Naive thymus-derived CD4-positive, alpha-beta T cell (primary cell): Measurements from ENCODE around the gene PTK7. TPM values are rescaled to one million over a fixed set of nuclear protein-coding genes. Genes with fewer than 3 reads are reported as not detected.

ENCODE experiments used
- ATAC-seq: fragments of 150-1000 bp; cut with Tn5 transposase; 2 replicates; pipeline ENCODE4 v1.10.0; 2021; ENCODE audit warnings: mild to moderate bottlenecking, moderate library complexity
- CTCF ChIA-PET: fragments of 350-600 bp; sonication (Branson Sonifier 250); formaldehyde crosslinking; loops from one replicate; lab custom pipeline; 2021; ENCODE audit warnings: antibody characterized with exemption; lab: Charles Lee
- POLR2A ChIA-PET: fragments of 350-600 bp; sonication (Branson Sonifier 250); formaldehyde crosslinking; loops from one replicate; lab custom pipeline; 2021; ENCODE audit warnings: antibody characterized with exemption, inconsistent platforms; lab: Charles Lee
- DNase-seq, 9 donors: peaks; one replicate each; pipeline versions ENCODE4 v3.0.0 to v3.0.0-alpha.2; 2020 to 2022; ENCODE audit warnings: mixed read lengths in 1 of 9
- H3K27ac ChIP-seq: one replicate; pipeline ENCODE4 v1.7.0; 2013; ENCODE audit warnings: mild to moderate bottlenecking, low read depth, low read length, moderate library complexity
- H3K27me3 ChIP-seq, 2 donors: one replicate each; pipeline ENCODE4 v1.7.0; 2013; ENCODE audit warnings: low read length in 2 of 2, mild to moderate bottlenecking in 2 of 2, moderate library complexity in 2 of 2; ENCODE audit not compliant: control insufficient read depth in 2 of 2, insufficient read depth in 2 of 2
- H3K36me3 ChIP-seq, 3 experiments: 1 replicate in 2 of 3; 2 replicates in 1 of 3; pipeline ENCODE4 v1.7.0; 2013; ENCODE audit warnings: low read length in 3 of 3, mild to moderate bottlenecking in 3 of 3, moderate library complexity in 1 of 3; ENCODE audit not compliant: insufficient read depth in 3 of 3, control insufficient read depth in 2 of 3
- H3K4me1 ChIP-seq, 2 donors: one replicate each; pipeline ENCODE4 v1.7.0; 2013; ENCODE audit warnings: low read length in 2 of 2, mild to moderate bottlenecking in 2 of 2, moderate library complexity in 1 of 2; ENCODE audit not compliant: control insufficient read depth in 2 of 2, insufficient read depth in 2 of 2
- H3K4me3 ChIP-seq: 2 replicates; pipeline ENCODE4 v1.7.0; 2013; ENCODE audit warnings: mild to moderate bottlenecking, low read length
- H3K9me3 ChIP-seq, 3 experiments: 1 replicate in 2 of 3; 2 replicates in 1 of 3; pipeline ENCODE4 v1.7.0; 2013; ENCODE audit warnings: low read length in 3 of 3; ENCODE audit not compliant: control insufficient read depth in 2 of 3
- H3K27ac Mint-ChIP-seq, 9 donors: one replicate each; pipeline ENCODE4 v1.8.0; 2020 to 2022; ENCODE audit warnings: mixed read lengths in 9 of 9, mild to moderate bottlenecking in 8 of 9, moderate library complexity in 5 of 9, inconsistent platforms in 2 of 9
- H3K27me3 Mint-ChIP-seq, 5 donors: one replicate each; pipeline ENCODE4 v1.8.0; 2021 to 2022; ENCODE audit warnings: mixed read lengths in 5 of 5, mild to moderate bottlenecking in 1 of 5
- H3K36me3 Mint-ChIP-seq, 5 donors: one replicate each; pipeline ENCODE4 v1.8.0; 2020 to 2022; ENCODE audit warnings: mixed read lengths in 5 of 5, mild to moderate bottlenecking in 3 of 5, inconsistent platforms in 1 of 5
- H3K4me1 Mint-ChIP-seq, 7 donors: one replicate each; pipeline ENCODE4 v1.8.0; 2020 to 2022; ENCODE audit warnings: mixed read lengths in 7 of 7, mild to moderate bottlenecking in 3 of 7, inconsistent platforms in 1 of 7
- H3K4me3 Mint-ChIP-seq, 10 donors: one replicate each; pipeline ENCODE4 v1.8.0; 2020 to 2022; ENCODE audit warnings: mild to moderate bottlenecking in 10 of 10, mixed read lengths in 10 of 10, moderate library complexity in 6 of 10, inconsistent platforms in 2 of 10
- H3K9me3 Mint-ChIP-seq, 11 donors: one replicate each; pipeline ENCODE4 v1.8.0; 2020 to 2022; ENCODE audit warnings: mixed read lengths in 11 of 11, mild to moderate bottlenecking in 4 of 11, inconsistent platforms in 1 of 11, moderate library complexity in 1 of 11
- intact Hi-C, 2 donors: fragments of 100-400 bp; cut with micrococcal nuclease; formaldehyde crosslinking; loops; one replicate each; pipeline ENCODE4 v1.15.1; 2023
- polyA plus RNA-seq, 2 donors: library from polyadenylated mRNA; unstranded; fragments of 300-500 nt; fragmentation: Illumina TruSeq; gene quantifications; one replicate each; pipeline ENCODE4 v1.2.3, GENCODE V29; 2021
- total RNA-seq, 6 experiments: library from RNA in 5 of 6; stranded (reverse) in 5 of 6; gene quantifications; 1 replicate in 5 of 6; 2 replicates in 1 of 6; pipeline ENCODE4 v1.2.3 and lab custom pipeline; 2021 to 2026

PTK7 gene
- total and polyA plus RNA-seq, 7 experiments from 2014 or later: 0.31 to 3.5 (median 1.2) TPM

DNA sequence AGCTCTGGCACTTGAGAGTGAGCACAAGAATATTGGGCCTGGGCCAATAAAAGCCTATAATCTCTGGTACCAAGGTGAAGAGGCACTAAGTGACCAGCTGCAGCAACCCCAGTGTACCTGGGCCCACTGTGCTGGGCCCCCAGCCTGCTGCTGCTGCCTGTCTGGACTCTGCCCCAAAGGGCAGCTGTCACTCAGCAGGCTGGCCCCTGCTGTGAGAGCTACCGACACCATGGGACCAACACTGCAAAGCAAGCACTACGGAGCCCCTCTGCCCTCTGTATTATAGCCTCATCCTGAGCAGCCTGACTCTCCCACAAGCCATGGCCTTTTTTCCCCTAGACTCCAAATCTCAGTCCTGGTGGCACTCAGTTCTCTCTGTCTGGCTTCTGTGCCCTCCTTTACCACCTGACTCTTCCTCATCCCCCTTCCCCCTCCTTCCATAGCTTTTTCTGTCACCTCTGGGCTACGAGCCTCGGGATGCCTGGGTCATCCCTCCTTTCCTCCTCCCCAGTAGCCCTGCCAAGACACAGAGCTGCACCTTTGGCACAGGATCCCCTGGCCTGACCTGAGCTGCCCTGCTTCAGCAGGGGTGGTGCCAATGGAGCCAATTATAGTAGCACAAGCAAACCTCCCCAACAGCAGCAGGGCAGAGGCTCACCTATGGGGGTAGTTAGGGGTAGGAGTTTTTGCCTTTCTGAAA lies 40.5 kb upstream of the PTK7 start:
- H3K36me3 ChIP-seq: peaks cover 0 to 68% (median 6%) of the 10 kb centered on the region in 3 experiments
- Mint-ChIP-seq H3K27ac (peak overlapping the region in 6 of 9 donors; percentile 8 to 74 (median 51)), H3K9me3 (no peaks in the 10 kb centered on the region), H3K36me3 (peaks cover 0 to 25% (median 4%) of the 10 kb centered on the region in 5 donors), H3K4me3 (no peak overlapping the region), H3K27me3 (no peaks in the 10 kb centered on the region), H3K4me1 (peaks cover 0 to 4% (median 0%) of the 10 kb centered on the region in 7 donors)
- no peak for ATAC-seq
- no peak overlapping the region for H3K4me3 ChIP-seq
- POLR2A ChIA-PET: no interaction called here
- H3K4me1 ChIP-seq: no peaks in the 10 kb centered on the region
- CTCF ChIA-PET: interaction anchor here (0.6 kb wide), 1 partner anchor 20 kb away, joined by 4 read pairs; no protein-coding TSS in a partner anchor
- DNase-seq: no peak
- no peaks in the 10 kb centered on the region for H3K27me3 ChIP-seq
- intact Hi-C loops: no loop called here
- H3K9me3 ChIP-seq: no peaks in the 10 kb centered on the region
- no peak overlapping the region for H3K27ac ChIP-seq

DNA sequence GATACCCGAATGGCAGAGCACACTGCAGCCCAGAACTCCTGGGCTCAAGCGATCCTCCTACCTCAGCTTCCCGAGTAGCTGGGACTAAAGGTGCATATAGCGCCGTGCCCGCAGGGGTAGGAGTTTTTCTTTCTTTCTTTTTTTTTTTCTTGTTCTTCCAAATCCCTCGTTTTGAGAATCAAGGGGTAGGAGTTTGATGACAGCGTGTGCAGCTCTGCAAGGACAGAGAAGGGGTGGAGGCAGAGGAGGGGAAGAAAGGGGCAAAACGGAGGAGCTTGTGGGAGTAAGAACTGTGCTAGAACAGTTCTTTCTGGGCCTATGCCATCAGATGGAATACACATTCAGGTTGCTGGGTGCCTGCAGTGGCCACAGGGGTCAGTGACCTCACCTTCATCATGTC lies 39.4 kb upstream of the PTK7 start:
- Mint-ChIP-seq H3K36me3 (peaks cover 0 to 22% (median 4%) of the 10 kb centered on the region in 5 donors), H3K4me3 (no peak overlapping the region), H3K27me3 (no peaks in the 10 kb centered on the region), H3K9me3 (no peaks in the 10 kb centered on the region), H3K4me1 (peaks cover 0 to 4% (median 0%) of the 10 kb centered on the region in 7 donors), H3K27ac (peak overlapping the region in 1 of 9 donors; percentile 63)
- ChIA-PET CTCF (no interaction called here), POLR2A (no interaction called here)
- Histone ChIP-seq H3K4me3 (no peak overlapping the region), H3K27ac (no peak overlapping the region), H3K36me3 (peaks cover 0 to 73% (median 6%) of the 10 kb centered on the region in 3 experiments), H3K27me3 (no peaks in the 10 kb centered on the region), H3K9me3 (no peaks in the 10 kb centered on the region), H3K4me1 (no peaks in the 10 kb centered on the region)
- DNase-seq (no peak), ATAC-seq (no peak)
- intact Hi-C loops: no loop called here

DNA sequence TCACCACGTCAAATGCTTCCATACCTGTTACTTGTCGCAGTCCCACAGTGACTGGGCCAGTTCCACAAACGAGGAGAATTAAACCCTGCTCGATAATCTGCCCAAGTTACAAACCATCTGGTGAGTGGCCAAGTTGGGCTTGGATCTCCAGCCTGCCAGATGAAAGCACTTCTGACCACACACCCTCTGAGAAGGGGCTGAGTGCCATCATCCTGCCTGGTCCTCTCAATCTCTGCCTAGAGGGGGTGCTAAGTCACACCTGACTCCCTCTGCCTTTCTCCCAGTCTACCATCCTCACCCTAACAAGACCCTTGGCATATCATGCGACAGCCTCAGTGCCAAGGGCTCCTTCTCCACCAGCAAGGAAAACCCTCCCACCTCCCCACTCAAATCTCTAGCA lies 38.9 kb upstream of the PTK7 start:
- Mint-ChIP-seq H3K36me3 (peaks cover 0 to 23% (median 4%) of the 10 kb centered on the region in 5 donors), H3K9me3 (no peaks in the 10 kb centered on the region), H3K4me1 (peaks cover 0 to 4% (median 0%) of the 10 kb centered on the region in 7 donors), H3K4me3 (no peak overlapping the region), H3K27me3 (no peaks in the 10 kb centered on the region), H3K27ac (no peak overlapping the region)
- Histone ChIP-seq H3K36me3 (peaks cover 0 to 70% (median 6%) of the 10 kb centered on the region in 3 experiments), H3K4me1 (no peaks in the 10 kb centered on the region), H3K9me3 (no peaks in the 10 kb centered on the region), H3K27me3 (no peaks in the 10 kb centered on the region), H3K4me3 (no peak overlapping the region), H3K27ac (no peak overlapping the region)
- CTCF ChIA-PET: no interaction called here
- intact Hi-C loops: no loop called here
- ATAC-seq (no peak), DNase-seq (no peak)
- POLR2A ChIA-PET: interaction anchor here (1.1 kb wide), 1 partner anchor 15 kb away, joined by 3 read pairs; no protein-coding TSS in a partner anchor

DNA sequence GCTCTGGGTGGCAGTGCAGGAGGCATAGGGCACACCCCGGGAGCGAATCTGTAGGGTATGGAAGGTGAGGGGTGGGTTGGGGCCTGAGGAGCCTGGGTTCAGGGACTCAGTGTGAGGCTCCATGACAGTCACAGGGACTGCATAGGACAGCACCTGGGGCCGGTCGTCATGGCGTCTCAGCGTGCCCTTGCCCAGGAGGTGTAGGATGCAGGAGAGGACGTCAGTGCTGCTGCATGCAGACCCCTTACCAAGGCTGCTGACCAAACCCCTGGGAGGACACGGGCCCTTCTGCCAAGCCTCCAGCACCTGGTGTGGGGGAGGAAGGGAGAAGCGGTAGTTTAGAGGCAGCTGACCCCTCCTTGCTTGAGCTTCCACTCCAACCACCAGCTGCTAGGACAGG lies 38.4 kb upstream of the PTK7 start:
- Mint-ChIP-seq H3K27me3 (no peaks in the 10 kb centered on the region), H3K27ac (peak overlapping the region in 1 of 9 donors; percentile 62), H3K4me1 (peaks cover 0 to 4% (median 0%) of the 10 kb centered on the region in 7 donors), H3K36me3 (peaks cover 0 to 28% (median 4%) of the 10 kb centered on the region in 5 donors), H3K4me3 (no peak overlapping the region), H3K9me3 (no peaks in the 10 kb centered on the region)
- intact Hi-C loops: no loop called here
- Histone ChIP-seq H3K36me3 (peaks cover 0 to 68% (median 6%) of the 10 kb centered on the region in 3 experiments), H3K9me3 (no peaks in the 10 kb centered on the region), H3K27ac (no peak overlapping the region), H3K4me3 (no peak overlapping the region), H3K27me3 (no peaks in the 10 kb centered on the region), H3K4me1 (no peaks in the 10 kb centered on the region)
- CTCF ChIA-PET: no interaction called here
- POLR2A ChIA-PET: interaction anchor here (1.1 kb wide), 1 partner anchor 15 kb away, joined by 3 read pairs; no protein-coding TSS in a partner anchor
- no peak for ATAC-seq
- DNase-seq: no peak

DNA sequence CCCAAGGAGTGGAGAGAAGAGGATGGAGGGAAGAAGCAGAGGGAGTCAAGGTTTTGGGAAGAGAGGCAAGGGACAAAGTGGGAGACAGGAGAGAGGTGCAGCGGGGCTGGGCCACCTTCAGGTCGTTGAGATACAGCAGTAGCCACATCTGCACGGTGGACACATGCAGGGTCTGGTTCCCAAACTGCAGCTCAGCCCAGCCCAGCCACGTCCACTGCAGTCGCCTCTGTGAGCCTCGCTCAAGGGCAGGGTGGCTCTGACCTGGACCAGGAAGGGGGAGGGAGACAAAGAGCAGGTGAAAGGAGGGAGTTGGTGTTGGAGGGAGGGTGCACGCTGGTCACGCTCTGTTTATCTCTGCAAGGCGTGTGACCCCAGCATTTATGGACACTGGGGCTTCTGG lies 37.4 kb upstream of the PTK7 start:
- Mint-ChIP-seq H3K4me1 (no peaks in the 10 kb centered on the region), H3K4me3 (no peak overlapping the region)
- H3K27ac ChIP-seq: no peak overlapping the region

DNA sequence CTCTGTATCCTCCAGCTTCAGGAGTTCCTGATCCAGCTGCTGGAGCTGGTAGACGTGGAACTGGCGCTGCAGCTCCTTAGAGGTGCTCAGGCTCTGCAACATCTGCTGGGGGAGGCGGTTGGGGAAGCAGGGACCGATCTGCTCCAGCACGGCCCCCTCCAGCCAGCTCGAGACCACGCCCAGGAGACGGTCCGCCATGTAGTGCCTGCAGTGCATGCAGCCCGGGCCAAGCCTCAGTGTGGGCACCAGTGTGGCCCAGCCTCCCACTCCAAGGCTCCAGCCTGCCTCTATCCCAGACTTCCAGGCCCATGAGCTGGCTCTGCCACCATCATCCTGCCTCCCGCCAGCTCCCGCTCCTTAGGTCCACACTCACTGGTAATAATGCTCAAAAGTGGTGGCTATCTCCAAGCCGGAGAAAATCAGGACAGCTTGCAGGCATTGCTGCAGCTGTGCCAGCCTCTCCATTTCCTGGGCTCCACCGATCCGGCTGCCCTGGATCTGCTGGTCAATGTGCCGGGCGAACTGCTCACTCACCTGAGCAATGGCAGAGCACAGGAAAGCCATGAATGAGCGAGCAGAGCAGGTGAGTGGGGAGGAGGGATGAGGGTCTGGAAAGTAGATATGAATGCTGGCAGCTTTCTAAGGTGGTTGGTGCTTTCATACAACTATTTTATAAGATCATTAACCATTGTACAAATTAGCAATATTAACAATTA lies 35.4 kb upstream of the PTK7 start:
- Mint-ChIP-seq H3K27me3 (no peaks in the 10 kb centered on the region), H3K36me3 (peaks cover 0 to 33% (median 4%) of the 10 kb centered on the region in 5 donors), H3K4me1 (no peaks in the 10 kb centered on the region), H3K27ac (no peak overlapping the region), H3K4me3 (no peak overlapping the region), H3K9me3 (no peaks in the 10 kb centered on the region)
- Histone ChIP-seq H3K27me3 (no peaks in the 10 kb centered on the region), H3K27ac (no peak overlapping the region), H3K4me3 (no peak overlapping the region), H3K9me3 (no peaks in the 10 kb centered on the region), H3K36me3 (peaks cover 0 to 74% (median 0%) of the 10 kb centered on the region in 3 experiments), H3K4me1 (no peaks in the 10 kb centered on the region)
- ChIA-PET CTCF (no interaction called here), POLR2A (no interaction called here)
- intact Hi-C loops: no loop called here
- no peak for ATAC-seq
- no peak for DNase-seq

More for the DNA sequence above, 37.4 kb upstream of the PTK7 start:
- Histone ChIP-seq H3K27me3 (no peaks in the 10 kb centered on the region), H3K9me3 (no peaks in the 10 kb centered on the region), H3K36me3 (peaks cover 0 to 74% (median 0%) of the 10 kb centered on the region in 3 experiments), H3K4me3 (no peak overlapping the region), H3K4me1 (no peaks in the 10 kb centered on the region)
- Mint-ChIP-seq H3K9me3 (no peaks in the 10 kb centered on the region), H3K27ac (peak overlapping the region in 4 of 9 donors; percentile 21 to 80 (median 42)), H3K27me3 (no peaks in the 10 kb centered on the region), H3K36me3 (peaks cover 0 to 32% (median 4%) of the 10 kb centered on the region in 5 donors)
- DNase-seq (no peak), ATAC-seq (no peak)
- ChIA-PET POLR2A (interaction anchor here (0.7 kb wide), 2 partner anchors 18 to 21 kb away, joined by 3 read pairs; partner anchors contain the start of genes KLC4, MRPL2 and RRP36), CTCF (no interaction called here)
- intact Hi-C loops: no loop called here
